GM12865 (cell line): ENCODE data around the gene HOXB3.

Source experiments
- DNase-seq: peaks from one replicate; pipeline ENCODE4 v3.0.0; 2010; ENCODE audit warnings: low read depth
- H3K4me3 ChIP-seq: 2 replicates; pipeline ENCODE4 v1.5.1; 2011; ENCODE audit warnings: mild to moderate bottlenecking, low read depth, low read length, control low read depth
- CTCF ChIP-seq: IDR thresholded peaks from 2 replicates; pipeline ENCODE4 v1.5.1; 2011; ENCODE audit warnings: low read length, control low read depth, low read depth, inconsistent platforms; ENCODE audit not compliant: insufficient read depth; ENCODE audit errors: missing control alignments

HOXB3 gene

GRCh38 chr17:48499735-48500434 lies 90.2 kb downstream of the HOXB3 start:
- H3K4me3 ChIP-seq: no peak overlapping the region
- TF ChIP-seq CTCF: no peak
- DNase-seq: no peak

DNA sequence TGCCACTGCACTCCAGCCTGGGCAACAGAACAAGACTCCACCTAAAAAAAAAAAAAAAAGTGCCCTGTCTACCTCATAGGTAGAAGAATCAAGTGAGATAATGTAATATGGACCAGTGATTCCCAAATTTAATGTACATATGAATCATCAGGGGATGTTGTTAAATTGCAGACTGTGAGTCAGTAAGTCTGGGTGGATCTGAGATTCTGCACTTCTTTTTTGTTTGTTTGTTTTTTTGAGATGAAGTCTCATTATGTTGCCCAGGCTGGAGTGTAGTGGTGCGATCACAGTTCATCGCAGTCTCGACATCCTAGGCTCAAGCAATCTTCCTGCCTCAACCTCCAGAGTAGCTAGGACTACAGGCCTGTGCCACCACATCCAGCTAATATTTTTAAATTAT lies 90.8 kb downstream of the HOXB3 start:
- H3K4me3 ChIP-seq: no peak overlapping the region
- TF ChIP-seq CTCF: no peak
- no peak for DNase-seq
